ENCODE measurements around the gene ZNF280A.
"Not testable (repeated sequence)": the region's sequence is repeated elsewhere in the genome, so short reads cannot be mapped to it uniquely, and the experiment has no call there.

ZNF280A gene

DNA sequence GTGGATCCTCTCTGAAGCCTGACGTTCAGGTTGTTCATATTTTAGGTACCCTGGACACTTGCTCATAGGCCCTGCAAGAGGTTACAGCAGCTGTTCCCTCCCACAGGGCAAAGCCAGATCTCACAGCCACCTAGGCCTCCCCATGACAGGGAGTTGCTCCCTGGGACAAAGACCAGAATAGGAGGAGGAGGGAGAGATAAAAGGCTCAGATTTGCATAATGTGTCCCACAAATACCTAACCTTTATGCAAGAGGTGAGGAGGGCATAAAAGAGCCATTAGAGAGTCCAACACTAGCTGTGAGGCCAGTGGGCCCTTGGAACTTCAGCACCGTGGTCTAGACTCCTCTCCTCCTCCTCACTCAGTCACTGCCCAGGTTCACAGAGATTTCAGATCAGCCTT lies 45.3 kb downstream of the ZNF280A start:
- no peaks in the 10 kb centered on the region for H3K4me1 ChIP-seq (ENCODE audit: control insufficient read depth, insufficient read depth, low read length)
- no peak overlapping the region for H3K27ac ChIP-seq (ENCODE audit: low read depth, low read length)
- H3K4me3 ChIP-seq (ENCODE audit: low read length) = no peak overlapping the region
- no peak overlapping the region for H3K9ac ChIP-seq (ENCODE audit: low read length)
- no peaks in the 10 kb centered on the region for H3K36me3 ChIP-seq (ENCODE audit: control insufficient read depth, insufficient read depth, low read length)
- H3K27me3 ChIP-seq (ENCODE audit: control insufficient read depth, insufficient read depth, low read length) = no peaks in the 10 kb centered on the region

DNA sequence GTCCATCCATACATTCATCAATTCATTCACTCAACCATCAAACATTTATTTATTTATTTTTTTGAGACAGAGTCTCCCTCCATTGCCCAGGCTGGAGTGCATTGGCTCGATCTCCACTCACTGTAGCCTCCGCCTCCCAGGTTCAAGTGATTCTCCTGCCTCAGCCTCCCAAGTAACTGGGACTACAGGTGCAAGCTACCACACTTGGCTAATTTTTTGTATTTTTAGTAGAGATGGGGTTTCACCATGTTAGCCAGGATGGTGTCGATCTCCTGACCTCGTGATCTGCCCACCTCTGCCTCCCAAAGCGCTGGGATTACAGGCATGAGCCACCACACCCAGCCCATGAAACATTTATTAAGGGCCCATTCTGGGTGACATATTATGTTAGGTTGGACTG lies 49.0 kb downstream of the ZNF280A start:
- H3K4me3 ChIP-seq (ENCODE audit: low read length); H3K27me3 ChIP-seq (ENCODE audit: control insufficient read depth, insufficient read depth, low read length); H3K27ac ChIP-seq (ENCODE audit: low read depth, low read length): not testable (repeated sequence)

DNA sequence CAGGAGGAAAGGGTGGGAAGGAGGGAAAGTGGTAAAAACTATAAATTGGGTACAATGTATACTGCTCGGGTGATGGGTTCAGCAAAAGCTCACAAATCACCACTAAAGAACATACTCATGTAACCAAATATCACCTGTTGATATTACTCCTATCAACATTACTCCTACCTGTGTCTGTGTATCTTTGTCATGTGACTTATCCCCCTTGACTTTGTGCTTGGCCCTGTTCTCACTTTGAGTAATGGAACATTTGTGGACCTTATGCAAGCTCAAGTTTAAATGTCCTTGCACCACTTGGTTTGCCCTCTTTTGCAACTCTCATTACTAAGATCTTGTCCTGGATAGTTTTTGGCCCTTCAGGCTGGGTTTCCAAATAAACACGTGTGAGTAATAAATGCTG lies 50.5 kb downstream of the ZNF280A start:
- H3K9ac ChIP-seq (ENCODE audit: low read length) = no peak overlapping the region
- H3K4me3 ChIP-seq (ENCODE audit: low read length) = no peak overlapping the region
- H3K27me3 ChIP-seq (ENCODE audit: control insufficient read depth, insufficient read depth, low read length) = no peaks in the 10 kb centered on the region
- no peak overlapping the region for H3K27ac ChIP-seq (ENCODE audit: low read depth, low read length)
- H3K4me1 ChIP-seq (ENCODE audit: control insufficient read depth, insufficient read depth, low read length) = no peaks in the 10 kb centered on the region
- no peaks in the 10 kb centered on the region for H3K36me3 ChIP-seq (ENCODE audit: control insufficient read depth, insufficient read depth, low read length)

More for the DNA sequence above, 49.0 kb downstream of the ZNF280A start:
- H3K4me1 ChIP-seq (ENCODE audit: control insufficient read depth, insufficient read depth, low read length); H3K9ac ChIP-seq (ENCODE audit: low read length); H3K36me3 ChIP-seq (ENCODE audit: control insufficient read depth, insufficient read depth, low read length): not testable (repeated sequence)

DNA sequence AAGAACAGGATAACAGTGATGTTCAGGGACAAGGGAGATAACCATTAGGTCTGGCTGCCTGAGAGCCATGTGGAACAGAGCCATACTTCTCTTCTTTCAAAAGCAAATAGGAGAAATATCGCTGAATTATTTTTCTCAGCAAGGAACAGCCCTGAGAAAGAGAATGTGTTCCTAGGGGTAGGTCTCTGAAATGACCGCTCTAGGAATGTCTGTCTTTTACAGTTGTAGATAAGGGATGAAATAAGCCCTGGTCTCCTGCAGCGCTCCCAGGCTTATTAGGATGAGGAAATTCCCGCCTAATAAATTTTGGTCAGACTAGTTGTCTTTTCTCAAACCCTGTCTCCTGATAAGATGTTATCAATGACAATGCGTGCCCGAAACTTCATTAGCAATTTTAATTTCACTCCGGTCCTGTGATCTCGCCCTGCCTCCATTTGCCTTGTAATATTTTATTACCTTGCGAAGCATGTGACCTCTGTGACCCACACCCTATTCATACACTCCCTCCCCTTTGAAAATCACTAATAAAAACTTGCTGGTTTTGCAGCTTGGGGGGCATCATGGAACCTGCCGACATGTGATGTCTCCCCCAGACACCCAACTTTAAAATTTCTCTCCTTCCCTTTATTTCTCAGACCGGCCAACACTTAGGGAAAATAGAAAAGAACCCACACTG lies 51.1 kb downstream of the ZNF280A start:
- not testable (repeated sequence) for H3K36me3 ChIP-seq (ENCODE audit: control insufficient read depth, insufficient read depth, low read length); H3K27me3 ChIP-seq (ENCODE audit: control insufficient read depth, insufficient read depth, low read length); H3K27ac ChIP-seq (ENCODE audit: low read depth, low read length); H3K9ac ChIP-seq (ENCODE audit: low read length); H3K4me3 ChIP-seq (ENCODE audit: low read length); H3K4me1 ChIP-seq (ENCODE audit: control insufficient read depth, insufficient read depth, low read length)

DNA sequence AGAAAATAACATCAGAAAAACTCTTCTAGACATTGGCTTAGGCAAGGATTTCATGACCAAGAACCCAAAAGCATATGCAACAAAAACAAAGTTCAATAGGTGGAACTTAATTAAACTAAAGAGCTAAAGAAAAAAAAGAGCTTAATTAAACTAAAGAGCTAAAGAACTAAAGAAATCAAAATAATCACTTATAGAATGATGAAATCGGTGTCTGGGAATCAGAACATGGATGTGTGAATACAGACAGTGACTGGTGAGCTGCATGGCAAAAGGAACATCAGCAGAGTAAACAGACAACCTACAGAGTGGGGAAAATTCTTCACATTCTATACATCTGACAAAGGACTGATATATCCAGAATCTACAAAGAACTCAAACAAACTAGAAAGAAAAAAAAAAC lies 53.0 kb downstream of the ZNF280A start:
- Histone ChIP-seq H3K36me3 (ENCODE audit: control insufficient read depth, insufficient read depth, low read length) (no peaks in the 10 kb centered on the region), H3K4me1 (ENCODE audit: control insufficient read depth, insufficient read depth, low read length) (no peaks in the 10 kb centered on the region), H3K27me3 (ENCODE audit: control insufficient read depth, insufficient read depth, low read length) (no peaks in the 10 kb centered on the region), H3K9ac (ENCODE audit: low read length) (no peak overlapping the region), H3K4me3 (ENCODE audit: low read length) (no peak overlapping the region), H3K27ac (ENCODE audit: low read depth, low read length) (no peak overlapping the region)

DNA sequence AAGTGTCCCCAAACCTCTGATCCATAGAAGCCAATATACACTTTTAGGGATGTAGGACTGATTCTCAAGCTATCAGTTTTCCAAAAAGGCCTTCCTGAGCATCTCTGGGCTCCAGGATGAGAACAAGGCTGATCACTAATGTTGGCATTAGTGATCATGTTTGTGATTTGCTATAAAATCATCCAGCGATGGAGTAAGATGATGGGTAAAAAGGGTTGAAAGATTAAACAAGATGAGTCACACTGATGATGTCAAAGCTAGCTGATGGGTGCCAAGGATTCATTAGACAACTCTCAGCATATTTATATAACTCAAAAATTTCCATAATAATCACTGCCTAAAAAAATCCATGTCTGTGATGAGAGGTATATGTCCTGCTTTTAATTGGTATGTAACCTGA lies 54.3 kb downstream of the ZNF280A start:
- Histone ChIP-seq H3K9ac (ENCODE audit: low read length) (no peak overlapping the region), H3K36me3 (ENCODE audit: control insufficient read depth, insufficient read depth, low read length) (no peaks in the 10 kb centered on the region), H3K4me3 (ENCODE audit: low read length) (no peak overlapping the region), H3K4me1 (ENCODE audit: control insufficient read depth, insufficient read depth, low read length) (no peaks in the 10 kb centered on the region), H3K27me3 (ENCODE audit: control insufficient read depth, insufficient read depth, low read length) (no peaks in the 10 kb centered on the region), H3K27ac (ENCODE audit: low read depth, low read length) (no peak overlapping the region)

DNA sequence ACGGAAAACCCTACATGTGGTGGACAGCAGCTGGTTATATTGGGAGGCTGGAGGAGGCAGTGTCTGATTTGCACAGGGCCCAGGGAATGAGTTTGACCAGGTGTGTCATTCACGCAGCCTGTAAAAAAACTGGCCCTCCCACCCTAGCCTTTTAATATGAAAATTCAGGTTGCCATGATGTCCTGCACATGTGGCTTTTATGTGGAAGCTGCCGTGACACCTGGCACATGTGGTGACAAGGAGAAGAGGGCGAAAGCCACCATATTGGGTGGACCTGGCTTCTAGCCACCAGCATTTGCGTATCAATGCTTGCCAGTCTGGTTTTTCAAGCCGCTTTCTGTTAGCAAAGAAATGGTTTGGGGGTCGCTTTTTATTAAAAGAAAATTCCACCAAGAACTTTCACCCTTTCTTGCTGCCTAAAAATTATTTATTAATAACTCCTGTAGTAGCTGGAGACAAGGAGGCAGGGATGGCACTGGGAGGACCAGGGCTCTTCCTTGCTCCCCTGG lies 54.9 kb downstream of the ZNF280A start:
- Histone ChIP-seq H3K4me1 (ENCODE audit: control insufficient read depth, insufficient read depth, low read length) (no peaks in the 10 kb centered on the region), H3K27me3 (ENCODE audit: control insufficient read depth, insufficient read depth, low read length) (no peaks in the 10 kb centered on the region), H3K36me3 (ENCODE audit: control insufficient read depth, insufficient read depth, low read length) (no peaks in the 10 kb centered on the region), H3K27ac (ENCODE audit: low read depth, low read length) (no peak overlapping the region), H3K4me3 (ENCODE audit: low read length) (no peak overlapping the region), H3K9ac (ENCODE audit: low read length) (no peak overlapping the region)

DNA sequence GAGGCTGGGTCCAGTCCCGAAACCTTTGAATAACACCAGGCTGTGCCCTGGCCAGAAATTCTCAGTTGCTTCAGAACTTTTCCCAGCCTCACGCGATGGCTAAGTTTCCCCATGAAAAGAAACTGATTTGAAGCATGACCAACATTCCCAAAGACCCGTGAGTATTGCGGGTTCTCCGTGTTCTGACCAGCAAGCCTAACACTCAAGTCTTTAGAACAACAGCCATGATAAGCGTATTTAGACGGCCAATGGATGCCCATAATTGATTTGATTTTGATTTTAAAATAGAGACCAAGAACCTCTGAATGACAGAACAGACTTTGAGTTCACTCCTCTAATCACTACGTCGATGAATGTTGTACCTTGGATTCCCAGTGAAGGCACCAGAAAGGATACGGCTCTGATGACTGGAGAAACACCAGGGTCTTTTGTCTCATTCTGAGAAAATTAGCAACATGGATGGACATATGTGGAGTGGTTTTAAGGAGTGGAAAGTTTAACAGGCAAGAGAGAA lies 55.5 kb downstream of the ZNF280A start:
- Histone ChIP-seq H3K4me3 (ENCODE audit: low read length) (no peak overlapping the region), H3K36me3 (ENCODE audit: control insufficient read depth, insufficient read depth, low read length) (no peaks in the 10 kb centered on the region), H3K27me3 (ENCODE audit: control insufficient read depth, insufficient read depth, low read length) (no peaks in the 10 kb centered on the region), H3K4me1 (ENCODE audit: control insufficient read depth, insufficient read depth, low read length) (no peaks in the 10 kb centered on the region), H3K27ac (ENCODE audit: low read depth, low read length) (no peak overlapping the region), H3K9ac (ENCODE audit: low read length) (no peak overlapping the region)

DNA sequence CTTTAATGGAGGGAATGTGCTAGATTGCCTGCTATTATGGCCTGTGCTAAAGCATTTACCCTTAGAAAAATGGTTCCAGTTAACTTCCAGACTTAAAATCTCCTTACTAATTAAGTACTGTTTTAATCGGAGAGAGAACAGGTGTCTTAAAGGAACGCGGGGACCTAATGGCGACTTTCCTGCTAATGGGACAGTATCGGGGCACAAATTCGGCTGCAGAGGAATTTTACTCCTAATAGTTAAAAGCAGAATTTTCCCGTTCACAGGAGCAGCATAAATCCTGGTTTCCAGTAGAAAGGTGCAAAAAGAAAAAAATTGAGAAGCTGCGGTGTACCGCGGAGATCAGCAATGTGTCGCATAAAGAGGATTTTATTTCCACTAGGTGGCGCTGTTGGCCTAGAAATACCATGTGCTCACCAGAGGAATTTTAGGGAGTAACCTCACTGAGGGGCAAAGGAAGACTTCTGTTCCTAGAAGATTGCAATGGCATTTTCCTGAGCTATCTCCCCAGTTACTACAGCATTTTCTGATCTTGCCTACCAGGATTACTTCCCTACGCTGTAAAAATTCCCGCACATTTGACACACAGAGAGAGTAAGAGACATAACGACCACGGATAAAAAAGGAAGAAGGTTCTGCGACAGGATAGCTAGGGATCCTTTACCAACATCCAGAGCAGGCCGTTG lies 56.1 kb downstream of the ZNF280A start:
- Histone ChIP-seq H3K27ac (ENCODE audit: low read depth, low read length) (no peak overlapping the region), H3K36me3 (ENCODE audit: control insufficient read depth, insufficient read depth, low read length) (no peaks in the 10 kb centered on the region), H3K4me1 (ENCODE audit: control insufficient read depth, insufficient read depth, low read length) (no peaks in the 10 kb centered on the region), H3K9ac (ENCODE audit: low read length) (no peak overlapping the region), H3K27me3 (ENCODE audit: control insufficient read depth, insufficient read depth, low read length) (no peaks in the 10 kb centered on the region), H3K4me3 (ENCODE audit: low read length) (no peak overlapping the region)

Data from rectal smooth muscle tissue (tissue), 1 donor.